Measurements from ENCODE around the gene CYP11A1. TPM values are rescaled to one million over a fixed set of nuclear protein-coding genes. Genes with fewer than 3 reads are reported as not detected.

CYP11A1 gene
- total and polyA plus RNA-seq, 10 of the 15 experiments (the other 5 are each of a cell fraction or from before 2014, with no cell fraction given) = 0.11 to 1.2 (median 0.23) TPM; not detected in 5

- TF ChIP-seq MAX (IDR thresholded peaks at IDR 0.05; ENCODE audit: low read depth, low read length) (0 out of 2 replicates have a peak, but pooled peaks have one; percentile 15), YBX1 (IDR thresholded peaks at IDR 0.05) (no peak), SRF (IDR thresholded peaks at IDR 0.05; ENCODE audit: low read depth in 2 of 2, low read length in 2 of 2) (no peak), ZNF622 (IDR thresholded peaks at IDR 0.05) (no peak), ZBTB4 (CRISPR knock-in tag; IDR thresholded peaks at IDR 0.05) (no peak), RELA (IDR thresholded peaks at IDR 0.05; ENCODE audit: borderline replicate concordance, partially characterized antibody) (no peak), SIX5 (IDR thresholded peaks at IDR 0.05; ENCODE audit: low read depth, low read length, severe bottlenecking) (no peak), ATF3 (IDR thresholded peaks at IDR 0.05; ENCODE audit: borderline replicate concordance, extremely low read depth, low read depth, low read length) (no peak), CEBPZ (IDR thresholded peaks at IDR 0.05; ENCODE audit: low read depth, low read length) (no peak), IKZF1 (conservative IDR thresholded peaks at IDR 0.05) (no peak), CHD1 (IDR thresholded peaks at IDR 0.05; ENCODE audit: low read depth, low read length) (no peak), CBFB (IDR thresholded peaks at IDR 0.05; ENCODE audit: low read depth) (no peak), TCF12 (IDR thresholded peaks at IDR 0.05; ENCODE audit: low read depth, low read length) (peak; percentile 75), TBL1XR1 (IDR thresholded peaks at IDR 0.05; ENCODE audit: low read depth, low read length) (no peak)
These were observed 19.7 kb upstream of the CYP11A1 start (continued) for GRCh38 chr15:74387141-74387541.
